Prostate gland (tissue), 2 donors: ENCODE data around the gene MAP3K7. TPM values are rescaled to one million over a fixed set of nuclear protein-coding genes. Genes with fewer than 3 reads are reported as not detected.

Experiments
- DNase-seq: peaks from one replicate; pipeline ENCODE4 v3.0.0-alpha.2; 2019; ENCODE audit warnings: low spot score
- H3K27ac ChIP-seq, 2 donors: fragments of 200-600 bp; sonication (generic); 2 replicates each; pipeline ENCODE4 v1.5.1; 2017 to 2019
- H3K27me3 ChIP-seq: fragments of 200-600 bp; sonication (generic); replicated peaks from 2 replicates; pipeline ENCODE4 v1.5.1; 2019; ENCODE audit not compliant: insufficient read depth
- H3K36me3 ChIP-seq, 2 donors: fragments of 200-600 bp; sonication (generic); 1 replicate in 1 of 2; 2 replicates in 1 of 2; pipeline versions ENCODE4 v1.5.1 to v1.8.1; 2017 to 2019
- H3K4me1 ChIP-seq: fragments of 200-600 bp; sonication (generic); replicated peaks from 2 replicates; pipeline ENCODE4 v1.5.1; 2019
- H3K4me3 ChIP-seq, 2 donors: fragments of 200-600 bp; sonication (generic); 2 replicates each; pipeline ENCODE4 v1.5.1; 2017 to 2019
- H3K9me3 ChIP-seq: fragments of 200-600 bp; sonication (generic); 2 replicates; pipeline ENCODE4 v1.5.1; 2017
- POLR2A ChIP-seq: fragments of 450-650 bp; IDR thresholded peaks from one replicate; pipeline ENCODE4 v1.6.1; 2016; ENCODE audit warnings: antibody characterized with exemption, mild to moderate bottlenecking
- POLR2AphosphoS5 ChIP-seq: sonication (generic); formaldehyde crosslinking; IDR thresholded peaks from one replicate; pipeline ENCODE4 v1.6.1; 2017; ENCODE audit warnings: antibody characterized with exemption
- WGBS: methylation state at CpG from one replicate; pipeline ENCODE4 v1.1.5; 2018; 5-methylcytosine and 5-hydroxymethylcytosine counted together
- intact Hi-C: fragments of 100-400 bp; cut with DNase I; formaldehyde crosslinking; loops from one replicate; pipeline ENCODE4 v1.14.2; 2022
- total RNA-seq, 2 donors: library from RNA; depleted of rRNA; stranded (reverse); fragments of >200 nt; gene quantifications; one replicate each; pipeline ENCODE4 v1.1.0, GENCODE V29; 2016
- TF ChIP-seq, protein P1 (sequence below), 4 experiments: fragments of 200-600 bp in 2 of 4; fragments of 450-650 bp in 2 of 4; sonication (generic) in 2 of 4; IDR thresholded peaks; 1 replicate in 3 of 4; 2 replicates in 1 of 4; pipeline ENCODE4 v1.5.1; 2016 to 2019; ENCODE audit warnings: antibody characterized with exemption in 4 of 4, mild to moderate bottlenecking in 2 of 4, moderate library complexity in 2 of 4

MAP3K7 gene
- total RNA-seq, 2 donors from 2014 or later: 22.2 to 31.0 TPM

DNA sequence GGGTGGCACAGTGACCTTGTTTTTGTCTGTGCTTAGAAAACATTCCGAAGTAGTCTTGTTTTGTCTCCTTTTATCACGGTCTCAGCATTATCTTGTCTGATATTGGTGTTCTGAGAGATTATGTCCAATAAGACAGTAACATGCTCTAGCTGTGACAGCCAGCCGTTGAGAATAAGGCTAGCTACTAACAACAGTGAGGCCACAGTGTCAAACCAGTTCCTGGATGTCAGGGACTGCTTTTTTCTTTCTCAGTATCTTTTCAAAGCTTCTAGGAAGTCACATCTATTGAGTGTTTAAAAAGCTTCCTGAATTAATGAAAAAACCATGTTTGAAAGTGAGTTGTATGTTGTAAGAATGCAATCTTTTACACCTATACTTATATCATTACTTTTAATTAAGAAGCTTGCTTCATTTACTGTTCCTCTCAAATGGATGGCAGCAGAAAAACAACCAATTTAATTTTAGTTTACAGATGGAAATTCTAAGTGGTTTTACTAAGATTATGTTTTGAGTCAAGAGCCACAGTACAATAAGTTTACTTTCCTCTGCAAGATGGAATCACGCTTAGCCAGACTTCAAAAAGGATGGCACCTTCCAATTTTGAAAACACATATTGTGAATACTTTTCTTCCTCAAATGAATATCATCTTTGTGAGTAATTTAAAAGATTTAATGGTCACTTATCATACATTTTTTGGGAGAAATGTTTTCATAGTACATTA lies 53.1 kb downstream of the MAP3K7 start:
- Histone ChIP-seq H3K9me3 (no peaks in the 10 kb centered on the region), H3K36me3 (no peaks in the 10 kb centered on the region), H3K4me3 (no peak overlapping the region), H3K27ac (no peak overlapping the region), H3K4me1 (no peaks in the 10 kb centered on the region), H3K27me3 (no peaks in the 10 kb centered on the region)
- WGBS: 87% methylated on average over 4 of the region's 4 CpGs
- TF ChIP-seq POLR2AphosphoS5 (no peak), POLR2A (no peak)
- TF ChIP-seq, protein P1, sequence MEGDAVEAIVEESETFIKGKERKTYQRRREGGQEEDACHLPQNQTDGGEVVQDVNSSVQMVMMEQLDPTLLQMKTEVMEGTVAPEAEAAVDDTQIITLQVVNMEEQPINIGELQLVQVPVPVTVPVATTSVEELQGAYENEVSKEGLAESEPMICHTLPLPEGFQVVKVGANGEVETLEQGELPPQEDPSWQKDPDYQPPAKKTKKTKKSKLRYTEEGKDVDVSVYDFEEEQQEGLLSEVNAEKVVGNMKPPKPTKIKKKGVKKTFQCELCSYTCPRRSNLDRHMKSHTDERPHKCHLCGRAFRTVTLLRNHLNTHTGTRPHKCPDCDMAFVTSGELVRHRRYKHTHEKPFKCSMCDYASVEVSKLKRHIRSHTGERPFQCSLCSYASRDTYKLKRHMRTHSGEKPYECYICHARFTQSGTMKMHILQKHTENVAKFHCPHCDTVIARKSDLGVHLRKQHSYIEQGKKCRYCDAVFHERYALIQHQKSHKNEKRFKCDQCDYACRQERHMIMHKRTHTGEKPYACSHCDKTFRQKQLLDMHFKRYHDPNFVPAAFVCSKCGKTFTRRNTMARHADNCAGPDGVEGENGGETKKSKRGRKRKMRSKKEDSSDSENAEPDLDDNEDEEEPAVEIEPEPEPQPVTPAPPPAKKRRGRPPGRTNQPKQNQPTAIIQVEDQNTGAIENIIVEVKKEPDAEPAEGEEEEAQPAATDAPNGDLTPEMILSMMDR (IDR thresholded peaks at IDR 0.05): no peak
- intact Hi-C loops: no loop called here
- no peak for DNase-seq

DNA sequence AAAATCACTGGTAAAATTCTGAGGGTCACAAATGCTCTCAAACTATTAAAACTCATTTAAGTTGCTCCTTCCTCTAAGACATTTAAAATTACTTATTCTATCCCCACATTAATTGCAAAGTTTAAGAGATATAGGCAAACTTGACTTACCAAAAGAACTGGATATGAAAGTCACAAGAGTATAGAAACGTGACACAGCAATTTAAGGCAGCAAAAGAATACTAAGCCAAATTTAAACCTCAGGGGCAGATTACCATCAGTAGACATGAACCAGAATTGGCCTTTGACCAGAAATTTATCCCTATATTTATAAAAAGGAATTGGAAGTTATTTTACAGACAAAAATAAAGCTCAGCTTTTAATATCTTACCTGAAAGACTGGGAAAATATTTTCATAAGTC lies 56.0 kb downstream of the MAP3K7 start:
- intact Hi-C loops: no loop called here

DNA sequence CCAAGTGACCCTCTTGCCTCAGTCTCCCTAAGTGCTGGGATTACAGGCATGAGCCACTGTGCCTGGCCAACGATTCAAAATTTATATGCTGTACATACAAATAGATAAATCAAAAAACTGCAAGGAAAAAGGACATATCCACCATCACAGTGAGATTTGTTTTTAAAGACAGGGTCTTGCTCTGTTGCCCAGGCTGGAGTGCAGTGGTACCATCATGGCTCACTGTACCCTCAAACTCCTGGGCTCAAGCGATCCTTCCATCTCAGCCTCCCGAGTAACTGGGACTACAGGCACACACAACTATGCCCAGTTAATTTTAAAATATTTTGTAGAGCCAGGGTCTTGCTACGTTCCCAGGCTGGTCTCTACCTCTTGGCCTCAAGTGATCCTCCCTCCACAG lies 61.5 kb downstream of the MAP3K7 start:
- no peaks in the 10 kb centered on the region for H3K4me1 ChIP-seq
- TF ChIP-seq, protein P1 (IDR thresholded peaks at IDR 0.05): no peak
- TF ChIP-seq POLR2A (no peak), POLR2AphosphoS5 (no peak)
- H3K27me3 ChIP-seq: no peaks in the 10 kb centered on the region
- no peak overlapping the region for H3K27ac ChIP-seq
- H3K9me3 ChIP-seq: no peaks in the 10 kb centered on the region
- intact Hi-C loops: no loop called here
- H3K4me3 ChIP-seq: no peak overlapping the region
- 95% methylated on average over 4 of the region's 4 CpGs for WGBS
- no peaks in the 10 kb centered on the region for H3K36me3 ChIP-seq
- no peak for DNase-seq

More for the DNA sequence above, 56.0 kb downstream of the MAP3K7 start:
- WGBS: 60% methylated on average over 1 of the region's 1 CpG
- TF ChIP-seq POLR2A (no peak), POLR2AphosphoS5 (no peak)
- TF ChIP-seq, protein P1 (IDR thresholded peaks at IDR 0.05): no peak
- Histone ChIP-seq H3K27me3 (no peaks in the 10 kb centered on the region), H3K4me1 (no peaks in the 10 kb centered on the region), H3K4me3 (no peak overlapping the region), H3K27ac (no peak overlapping the region), H3K36me3 (no peaks in the 10 kb centered on the region), H3K9me3 (no peaks in the 10 kb centered on the region)
- DNase-seq: no peak

GRCh38 chr6:90523779-90524310 lies 63.0 kb downstream of the MAP3K7 start:
- 88% methylated on average over 4 of the region's 4 CpGs for WGBS
- no peak overlapping the region for H3K4me3 ChIP-seq
- H3K36me3 ChIP-seq: no peaks in the 10 kb centered on the region
- DNase-seq: no peak
- H3K27ac ChIP-seq: no peak overlapping the region
- intact Hi-C loops: no loop called here
- H3K9me3 ChIP-seq: no peaks in the 10 kb centered on the region
- TF ChIP-seq, protein P1 (IDR thresholded peaks at IDR 0.05): no peak
- TF ChIP-seq POLR2A (no peak), POLR2AphosphoS5 (no peak)
- H3K27me3 ChIP-seq: no peaks in the 10 kb centered on the region
- no peaks in the 10 kb centered on the region for H3K4me1 ChIP-seq

DNA sequence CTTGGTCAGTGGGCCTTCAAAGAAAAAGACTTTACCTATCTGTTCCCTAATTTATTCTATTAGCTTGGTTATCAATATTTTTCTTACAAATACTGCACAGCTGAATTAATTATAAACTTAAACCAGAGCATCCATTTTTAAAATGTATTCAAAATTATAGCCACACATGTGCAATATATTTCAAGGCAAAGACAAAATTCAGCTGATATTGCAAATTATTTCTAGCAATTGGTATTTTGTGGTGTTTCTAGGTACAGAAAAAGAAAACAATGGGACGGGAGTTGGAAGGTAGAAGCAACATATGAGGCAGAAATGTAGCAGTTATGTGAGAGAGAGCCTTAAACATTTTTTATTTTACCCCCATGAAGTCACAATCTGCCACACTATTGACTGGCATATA lies 64.9 kb downstream of the MAP3K7 start:
- Histone ChIP-seq H3K27me3 (no peaks in the 10 kb centered on the region), H3K4me1 (no peaks in the 10 kb centered on the region), H3K27ac (no peak overlapping the region), H3K36me3 (no peaks in the 10 kb centered on the region), H3K4me3 (no peak overlapping the region), H3K9me3 (no peaks in the 10 kb centered on the region)
- 96% methylated on average over 1 of the region's 1 CpG for WGBS
- no peak for DNase-seq
- intact Hi-C loops: no loop called here
- TF ChIP-seq, protein P1 (IDR thresholded peaks at IDR 0.05): no peak
- no peak for TF ChIP-seq POLR2AphosphoS5
- no peak for TF ChIP-seq POLR2A
